GM21737 (cell line): ENCODE data around the gene KCNG4.

Source experiments
- ATAC-seq: cut with Tn5 transposase; IDR thresholded peaks from one replicate; pipeline ENCODE4 v1.9.1; 2021; ENCODE audit warnings: mild to moderate bottlenecking, moderate library complexity; ENCODE audit not compliant: unreplicated experiment

Gene KCNG4

DNA sequence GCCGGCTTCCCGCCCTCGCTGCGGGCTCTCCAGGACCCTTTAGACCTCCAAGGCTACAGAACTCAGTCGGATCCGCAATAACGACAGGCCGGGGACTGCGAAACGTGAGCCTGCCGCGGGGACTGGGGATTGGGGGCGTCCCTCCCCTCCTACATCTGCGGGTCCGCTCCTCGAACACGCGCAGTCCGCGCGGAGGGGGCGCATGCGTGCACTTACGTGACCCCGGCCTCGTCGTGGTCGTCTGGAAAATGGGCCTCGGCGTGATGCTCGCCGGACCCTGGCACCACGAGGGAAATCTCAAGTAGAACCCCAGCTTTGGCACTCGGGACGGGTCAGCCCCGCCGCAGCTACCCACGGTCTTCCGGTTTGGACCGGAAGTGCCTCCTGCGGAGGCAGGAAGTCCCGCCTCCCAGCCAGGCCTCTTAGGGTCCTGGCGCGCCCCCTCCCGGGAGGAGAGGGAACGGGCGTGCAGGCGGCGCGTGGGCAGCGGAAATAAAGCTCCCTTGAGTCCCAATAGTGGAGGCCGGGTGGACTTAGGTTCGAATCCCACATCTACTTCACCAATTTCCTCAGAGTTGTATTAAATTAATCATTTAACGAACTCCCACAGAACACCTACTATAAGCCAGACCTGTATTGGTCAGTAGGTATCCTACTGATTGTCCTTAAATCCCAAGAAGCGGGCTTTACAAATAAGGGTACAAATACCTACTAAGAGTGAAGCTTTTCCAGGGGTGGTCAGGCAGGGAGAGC lies 53.0 kb downstream of the KCNG4 start, which contains the start of gene TAF1C:
Gene TAF1C (minus strand): TSS at position 373 of the 753 bp plus-strand sequence. CDS start 2,069 bp downstream, outside the sequence.
- ATAC-seq, result peak; percentile 92

DNA sequence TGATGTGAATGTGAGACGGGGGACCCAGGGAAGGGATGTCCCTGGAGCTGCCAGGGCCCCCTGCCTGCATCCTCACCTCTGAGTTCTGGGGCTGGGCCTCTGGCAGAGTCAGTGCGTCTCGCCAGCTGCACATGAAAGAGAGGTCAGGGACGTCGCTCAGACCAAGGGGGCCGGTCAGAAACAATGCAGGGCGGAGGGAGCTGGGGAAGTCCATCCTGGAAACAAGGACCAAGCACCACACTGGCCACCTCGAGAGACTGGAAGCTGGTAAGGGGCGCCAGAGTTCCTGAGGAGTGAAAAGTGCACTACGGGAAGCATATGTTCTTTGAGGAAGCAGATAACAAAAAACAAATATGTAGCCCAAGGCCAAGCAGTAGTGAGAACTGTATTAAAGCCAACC lies 55.0 kb downstream of the KCNG4 start:
- ATAC-seq, result no peak

DNA sequence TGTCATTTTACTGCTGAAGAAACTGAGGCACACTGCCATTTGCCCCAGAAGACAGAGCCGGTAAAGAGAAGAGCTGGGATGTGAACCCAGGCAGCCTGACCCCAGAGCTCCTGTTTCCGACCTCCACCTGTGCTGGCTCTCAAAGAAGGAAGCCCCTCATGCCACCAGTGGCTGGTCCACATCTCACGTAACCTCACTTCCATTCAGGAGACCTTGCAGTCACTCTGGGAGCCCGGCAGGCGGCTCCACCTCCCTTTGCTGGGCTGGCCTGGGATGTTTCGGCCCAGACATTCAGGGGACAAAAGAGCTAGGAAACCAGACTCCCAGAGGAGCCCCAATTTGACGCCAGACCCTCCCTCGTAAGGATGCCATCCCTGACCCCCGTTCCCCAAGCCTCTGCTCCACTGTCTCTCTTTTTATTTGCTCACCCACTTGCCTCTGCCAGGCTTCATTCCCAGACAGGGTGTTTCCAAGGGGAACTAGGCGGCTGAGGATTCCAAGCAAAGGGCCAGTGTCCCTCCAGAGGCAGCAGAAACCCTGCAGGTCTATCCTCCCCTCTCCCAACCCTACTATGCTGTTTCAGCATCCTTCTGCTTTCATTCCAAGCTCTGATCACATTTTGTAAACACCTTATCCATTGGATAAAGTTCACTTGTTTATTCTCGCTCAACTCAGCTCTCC lies 55.8 kb downstream of the KCNG4 start:
- no peak for ATAC-seq

DNA sequence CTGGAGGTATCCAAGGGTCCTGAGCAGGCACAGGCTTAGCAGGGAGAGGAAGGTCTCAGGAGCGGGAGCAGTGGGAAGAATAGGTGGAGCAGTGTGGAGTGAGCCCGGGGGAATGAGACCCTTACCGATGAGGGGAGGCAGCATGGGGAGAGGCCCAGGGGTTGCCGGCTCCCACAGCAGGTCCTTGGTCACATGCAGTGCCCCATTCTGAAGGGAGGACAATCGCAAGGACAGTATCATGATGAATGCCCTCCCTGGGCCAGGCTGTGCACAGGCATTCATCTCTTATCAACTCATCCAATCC lies 56.3 kb downstream of the KCNG4 start:
- no peak for ATAC-seq

DNA sequence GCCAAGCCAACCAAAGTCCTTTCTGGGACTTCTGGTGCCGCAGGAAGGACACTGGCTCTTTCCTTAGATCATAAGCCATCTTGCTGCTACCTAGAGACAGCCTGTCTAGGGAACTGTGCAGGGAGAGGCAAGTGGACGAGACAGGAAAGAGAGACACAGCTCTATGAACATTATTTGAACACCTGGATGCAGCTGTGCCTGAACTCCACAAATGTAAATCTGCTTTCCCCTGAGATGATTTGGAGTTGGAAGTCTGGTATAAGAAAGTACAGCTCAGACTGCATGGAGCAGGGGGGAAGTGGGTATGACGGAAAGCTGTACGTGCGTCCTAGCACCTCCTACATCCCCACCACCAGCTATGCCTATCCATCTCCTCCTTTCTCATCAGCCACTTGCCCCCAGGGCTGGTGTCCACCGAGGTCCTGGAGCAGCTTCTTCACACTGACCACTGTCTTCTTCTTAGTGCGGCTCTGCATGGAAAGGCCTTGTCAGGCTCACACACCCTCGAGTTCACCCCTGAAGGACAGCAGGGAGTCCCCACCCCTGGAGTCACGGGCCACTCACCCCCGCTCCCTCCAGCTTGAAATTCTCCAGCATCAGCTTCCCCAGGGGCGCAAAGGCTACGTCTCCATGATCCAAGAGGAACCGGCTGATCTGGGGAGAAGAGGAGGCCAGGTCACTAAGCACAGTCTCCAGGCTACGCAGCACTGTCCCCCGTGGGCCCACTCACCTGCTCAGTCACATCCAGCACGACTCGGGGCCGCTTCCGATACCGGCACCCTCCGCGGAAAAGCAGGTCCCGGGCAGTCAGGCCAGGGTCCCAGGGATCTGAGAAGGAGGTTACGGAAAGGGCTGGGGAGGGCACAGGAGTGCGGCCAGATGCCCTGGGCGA lies 56.9 kb downstream of the KCNG4 start:
- no peak for ATAC-seq

DNA sequence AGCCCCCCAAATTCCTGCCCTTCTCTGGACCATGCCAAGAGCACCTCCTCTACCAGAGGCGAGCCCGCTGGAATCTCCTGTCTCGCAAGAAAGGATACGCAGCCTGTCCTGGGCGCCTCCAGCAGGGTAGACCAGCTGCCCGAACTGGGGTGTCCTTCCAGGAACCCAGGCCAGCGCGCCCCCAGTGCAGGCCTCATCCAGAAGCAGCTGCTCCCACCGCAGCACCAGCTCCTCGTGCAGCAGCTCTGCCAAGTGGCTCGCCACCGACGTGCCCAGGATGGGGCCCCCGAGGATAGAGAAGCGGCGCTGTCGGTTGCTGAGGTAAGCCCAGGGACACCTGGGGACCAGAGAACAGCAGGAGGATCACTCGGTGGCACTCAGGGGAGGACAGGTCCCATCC lies 57.7 kb downstream of the KCNG4 start:
- no peak for ATAC-seq

DNA sequence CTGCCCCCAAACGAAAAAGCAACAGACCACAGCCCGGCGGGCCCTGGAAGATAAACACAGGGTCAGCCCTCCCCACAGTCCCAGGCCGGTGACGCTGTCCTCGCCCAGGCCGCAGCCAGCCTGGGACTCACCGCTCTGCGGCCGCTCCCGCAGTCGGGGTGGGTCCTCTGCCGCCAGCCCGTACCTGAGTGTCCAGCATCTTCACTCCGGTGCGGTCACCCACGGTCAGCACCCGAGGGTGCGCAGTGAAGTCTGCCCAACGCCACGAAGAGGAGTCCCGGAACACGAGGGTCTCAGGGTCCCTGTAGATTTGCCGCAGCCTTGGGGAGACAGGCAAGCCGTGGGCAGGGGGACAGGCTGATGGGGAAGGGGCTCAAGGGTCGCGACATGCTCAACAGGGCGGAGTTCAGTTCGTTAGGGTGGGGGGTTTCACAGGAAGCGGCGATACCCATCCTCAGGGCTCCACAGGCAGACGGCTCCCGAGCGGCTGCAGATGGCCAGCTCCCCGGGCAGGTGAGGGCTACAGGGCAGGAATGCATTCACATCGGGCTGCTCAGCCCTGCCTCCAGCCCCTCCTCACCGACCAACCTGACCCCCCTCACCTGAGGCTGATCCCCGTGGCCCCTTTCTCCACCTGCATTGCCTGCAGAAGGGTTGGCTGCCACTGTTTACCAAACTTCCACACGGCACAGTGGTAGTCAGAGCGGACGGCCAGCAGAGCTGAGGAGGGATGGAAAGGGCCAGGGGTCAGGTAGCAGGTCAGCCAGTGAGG lies 58.5 kb downstream of the KCNG4 start:
- no peak for ATAC-seq

DNA sequence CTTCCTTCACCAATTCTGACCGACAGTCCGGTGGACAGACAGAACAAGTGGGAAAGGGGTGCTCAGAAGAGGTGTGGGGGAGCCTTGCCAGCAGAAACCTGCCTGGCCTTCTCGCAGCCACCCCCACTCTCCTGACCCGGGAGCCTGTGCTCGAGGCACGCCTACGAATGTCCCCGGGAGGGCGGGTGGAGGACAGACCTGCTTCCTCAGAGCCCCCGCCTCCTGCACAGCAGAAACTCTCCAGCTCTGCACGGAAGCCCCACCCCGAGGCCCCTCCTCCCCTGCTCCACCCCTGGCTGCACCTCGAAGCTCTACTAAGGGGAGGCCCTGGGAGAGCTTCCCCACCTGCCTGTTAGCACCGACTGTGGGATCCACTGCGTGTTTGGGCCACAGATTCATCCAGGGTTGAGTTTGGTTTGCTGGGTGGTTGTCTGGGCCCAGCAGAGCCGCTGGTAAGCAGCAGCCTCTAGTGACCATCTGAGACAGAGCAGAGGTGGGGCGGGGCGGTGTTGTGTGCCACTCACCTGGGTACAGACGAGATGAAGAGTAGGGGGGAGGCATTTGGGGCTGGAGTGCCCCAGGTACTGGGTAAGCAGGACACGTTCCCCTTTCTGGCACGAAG lies 59.2 kb downstream of the KCNG4 start:
- ATAC-seq, result no peak

DNA sequence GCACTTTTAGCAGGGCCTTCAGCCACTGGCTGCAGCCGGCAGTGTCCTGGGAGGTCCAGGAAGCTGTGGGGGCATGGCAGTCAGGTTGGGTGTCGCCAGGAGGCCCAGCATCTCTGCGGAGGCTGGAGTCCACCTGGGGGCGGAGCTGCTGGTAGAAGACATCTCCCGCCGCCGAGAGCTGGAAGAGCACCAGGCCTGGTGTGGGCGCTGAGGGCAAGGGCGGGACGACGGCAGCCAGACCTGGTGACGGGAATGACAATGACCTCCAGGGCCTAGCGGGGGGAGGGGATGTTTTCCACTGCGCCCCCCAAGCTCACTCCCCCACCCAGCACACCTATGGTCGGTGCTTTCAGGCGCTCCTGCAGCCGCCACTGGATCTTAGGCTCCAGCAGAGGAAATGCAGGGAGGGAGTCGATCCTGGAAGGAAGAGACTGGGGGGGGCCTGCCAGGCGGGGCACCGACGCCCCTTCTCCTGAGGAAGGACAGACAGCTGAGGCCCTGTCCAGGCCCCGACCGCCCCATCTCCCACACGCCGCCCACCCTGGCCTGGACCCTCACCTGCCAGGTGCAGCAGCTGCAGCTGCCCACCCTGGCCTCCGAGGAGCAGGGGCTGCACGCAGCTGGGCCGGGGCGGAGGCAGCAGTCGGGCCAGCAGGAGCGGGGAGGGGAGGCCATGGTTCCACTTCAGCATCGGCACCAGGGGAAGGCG lies 60.0 kb downstream of the KCNG4 start:
- no peak for ATAC-seq

DNA sequence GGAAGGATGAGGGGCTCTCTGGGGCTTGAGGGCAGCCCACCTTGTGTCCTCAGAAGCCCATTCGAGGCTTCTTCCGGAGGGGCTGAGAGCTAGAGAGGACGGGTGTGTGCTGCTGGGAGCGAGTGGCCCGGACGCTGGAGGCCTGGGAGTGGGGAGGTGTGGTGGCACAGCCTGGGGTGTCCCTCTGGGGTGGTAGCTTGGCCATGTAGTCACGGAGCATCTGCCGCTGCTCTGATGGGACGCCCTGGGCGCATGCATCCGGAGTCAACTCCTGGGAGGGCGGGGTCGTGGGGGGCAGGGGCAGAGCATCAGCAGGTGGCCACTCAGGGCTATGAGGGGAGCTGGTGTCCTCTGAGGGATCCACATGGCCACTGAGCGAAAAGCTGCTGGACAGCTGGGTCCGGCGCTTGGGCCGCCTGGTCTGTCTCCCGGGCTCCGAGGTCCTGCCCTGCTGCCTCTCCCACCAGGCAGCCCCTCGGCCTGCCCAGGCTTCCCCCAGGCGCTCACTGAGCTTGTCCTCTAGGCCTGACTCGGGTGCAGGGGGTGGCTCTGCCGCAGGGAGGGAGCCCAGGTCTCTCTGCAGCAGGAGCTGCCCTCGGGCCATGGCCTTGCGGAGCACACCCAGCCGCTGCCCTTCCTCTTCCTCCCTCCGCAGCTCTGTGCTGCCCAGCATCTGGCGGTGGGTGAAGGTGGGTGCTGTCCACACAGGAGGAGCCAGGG lies 60.8 kb downstream of the KCNG4 start:
- no peak for ATAC-seq

DNA sequence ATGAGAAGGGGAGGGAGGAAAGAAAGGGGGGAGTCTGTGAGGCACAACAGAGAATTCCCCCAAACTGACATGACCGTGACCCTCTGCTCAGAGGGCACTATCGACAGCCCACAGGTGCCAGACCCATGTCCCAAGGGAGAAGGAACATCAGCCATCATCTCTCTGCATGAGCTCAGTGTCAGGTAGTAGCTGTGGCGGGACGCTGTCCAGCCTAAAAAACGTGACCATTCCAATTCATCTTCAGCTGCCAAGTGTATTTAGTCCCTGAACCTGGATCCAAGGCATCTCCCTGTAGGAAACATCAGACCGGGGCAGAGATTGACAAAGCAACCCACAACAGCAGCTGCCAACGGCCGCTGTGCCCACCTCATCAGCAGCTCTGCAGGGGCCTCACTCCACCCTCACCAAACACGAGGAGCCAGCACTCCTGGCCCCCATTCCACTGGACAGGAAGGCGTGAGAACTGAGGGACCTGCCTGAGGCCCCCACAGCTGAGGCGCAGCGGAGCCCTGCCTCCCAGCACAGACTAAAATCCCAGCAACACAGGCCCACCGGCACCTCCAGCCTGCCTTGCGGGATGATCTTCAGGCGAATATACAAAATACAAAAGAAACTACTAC lies 61.6 kb downstream of the KCNG4 start:
- no peak for ATAC-seq

DNA sequence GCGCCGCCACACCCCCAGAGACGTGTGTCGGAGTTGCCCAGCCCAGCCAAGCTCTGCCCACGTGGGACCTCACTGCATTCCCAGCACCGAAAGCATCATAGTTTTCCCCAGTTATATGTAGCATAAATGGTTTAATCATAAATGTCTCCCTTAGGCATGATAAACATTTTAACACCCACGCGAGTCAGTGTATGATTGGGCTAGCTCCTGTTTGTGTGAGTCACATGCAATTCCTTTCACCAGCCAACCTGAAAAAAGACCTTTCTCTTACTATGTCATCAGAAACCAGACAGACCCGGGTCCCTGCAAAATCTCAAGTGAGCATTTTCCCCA lies 62.1 kb downstream of the KCNG4 start:
- ATAC-seq, result no peak

DNA sequence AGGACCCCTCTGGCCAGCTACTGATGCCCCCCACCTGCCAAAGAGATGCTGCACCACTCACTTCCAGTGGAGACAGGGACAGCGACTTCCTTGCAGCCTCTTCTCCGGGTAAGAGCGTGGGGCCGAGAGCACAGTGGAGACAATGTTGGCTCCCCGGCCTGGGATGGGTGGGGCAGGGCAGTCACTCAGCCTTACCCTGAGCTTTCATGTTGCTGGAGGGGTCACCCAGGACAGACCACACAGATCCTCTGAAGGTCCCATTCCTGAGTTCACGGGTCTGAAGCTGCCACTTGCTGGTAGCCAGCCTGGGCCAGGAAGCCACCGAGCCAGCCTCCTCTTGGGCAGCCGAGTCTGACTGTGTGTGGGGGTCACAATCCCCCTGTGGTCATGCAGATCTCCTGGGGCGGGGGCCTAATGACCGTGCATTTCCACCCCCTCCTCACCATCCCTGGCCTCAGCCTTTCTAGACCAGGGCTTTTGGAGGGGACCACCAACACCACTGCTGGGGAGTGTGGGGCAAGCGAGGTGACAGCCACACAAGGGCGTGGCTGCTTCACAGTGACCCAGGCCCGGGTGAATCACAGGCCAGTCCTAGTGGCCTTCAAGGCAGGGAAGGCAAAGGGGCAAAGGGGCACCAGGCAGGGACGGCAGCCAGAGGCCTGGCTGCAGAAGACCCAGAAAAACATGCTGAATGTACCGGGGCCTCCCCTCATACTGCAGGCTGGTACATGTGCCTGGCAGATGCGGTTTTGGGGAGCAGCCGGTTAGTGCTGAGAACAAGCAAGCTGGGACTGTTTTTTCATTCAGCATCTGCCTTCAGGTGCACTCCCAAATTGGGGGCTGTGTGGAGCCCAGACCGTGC lies 63.4 kb downstream of the KCNG4 start:
- no peak for ATAC-seq

DNA sequence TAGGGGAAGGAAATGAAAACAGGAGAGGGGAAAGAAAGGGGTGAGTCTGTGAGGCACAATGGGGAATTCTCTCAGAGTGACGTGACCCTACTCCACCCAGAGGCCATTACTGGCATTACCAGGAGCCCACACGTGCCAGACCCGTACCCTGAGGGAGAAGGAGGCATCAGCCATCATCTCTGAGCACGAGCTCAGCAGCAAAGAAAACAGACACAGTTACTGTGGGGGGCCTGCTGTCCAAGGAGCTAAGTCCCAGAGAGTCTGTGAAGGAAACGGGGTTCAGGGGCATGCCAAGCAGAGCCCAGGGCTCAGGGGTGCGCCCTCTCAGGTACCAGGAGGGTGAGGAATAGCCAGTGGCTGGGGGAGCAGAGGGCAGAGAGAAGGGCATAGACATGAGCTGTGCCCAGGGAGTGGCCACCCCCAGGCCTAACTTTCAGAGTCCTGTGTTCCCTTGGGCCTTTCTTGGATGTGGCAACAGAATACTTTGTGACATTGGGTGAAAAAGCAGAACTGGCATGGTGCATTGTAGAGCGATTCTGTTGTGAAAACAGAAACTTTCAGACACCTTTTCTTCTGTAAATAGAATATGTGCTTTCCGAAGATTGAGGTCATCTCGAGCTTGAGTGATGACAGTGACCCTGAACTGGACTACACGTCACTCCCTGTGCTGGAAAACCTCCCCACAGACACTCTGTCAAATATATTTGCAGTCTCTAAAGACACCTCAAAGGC lies 64.3 kb downstream of the KCNG4 start:
- peak; percentile 69 for ATAC-seq

DNA sequence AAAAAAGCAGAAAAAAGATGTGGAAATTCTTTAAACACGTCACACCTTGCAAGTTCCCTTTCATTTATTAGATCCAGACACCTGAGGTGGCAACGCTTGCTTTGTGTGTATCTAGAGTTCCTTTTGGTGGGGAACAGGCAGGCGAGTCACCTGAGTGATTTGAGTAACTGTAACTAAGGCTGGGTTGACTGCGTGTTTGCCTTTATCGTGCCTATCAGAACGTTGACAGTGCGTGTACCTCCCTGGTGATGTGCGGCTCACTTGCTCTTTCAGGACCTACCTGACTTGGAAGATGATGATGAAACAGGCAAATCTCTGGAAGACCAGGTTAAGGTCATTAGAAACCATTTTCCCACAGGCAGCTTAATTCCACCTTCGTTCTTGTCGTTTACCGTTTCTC lies 65.4 kb downstream of the KCNG4 start:
- no peak for ATAC-seq

DNA sequence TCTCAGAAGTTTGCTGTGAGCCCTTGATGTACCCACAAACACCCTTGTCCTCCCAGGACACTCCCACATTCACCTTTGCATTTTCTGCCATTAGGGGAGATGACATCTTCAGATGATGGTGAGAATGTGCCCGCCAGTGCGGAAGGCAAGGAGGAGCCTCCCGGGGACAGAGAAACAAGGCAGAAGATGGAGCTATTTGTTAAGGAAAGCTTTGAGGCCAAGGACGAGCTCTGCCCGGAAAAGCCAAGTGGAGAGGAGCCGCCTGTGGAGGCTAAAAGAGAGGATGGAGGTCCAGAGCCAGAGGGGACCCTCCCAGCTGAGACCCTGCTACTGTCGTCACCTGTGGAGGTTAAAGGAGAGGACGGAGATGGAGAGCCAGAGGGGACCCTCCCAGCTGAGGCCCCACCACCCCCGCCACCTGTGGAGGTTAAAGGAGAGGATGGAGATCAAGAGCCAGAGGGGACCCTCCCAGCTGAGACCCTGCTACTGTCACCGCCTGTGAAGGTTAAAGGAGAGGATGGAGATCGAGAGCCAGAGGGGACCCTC lies 70.0 kb downstream of the KCNG4 start:
- ATAC-seq, result no peak
